ENCODE results near the gene ASB7.
"Not testable (repeated sequence)": the region's sequence is repeated elsewhere in the genome, so short reads cannot be mapped to it uniquely, and the experiment has no call there.

ASB7 gene

DNA sequence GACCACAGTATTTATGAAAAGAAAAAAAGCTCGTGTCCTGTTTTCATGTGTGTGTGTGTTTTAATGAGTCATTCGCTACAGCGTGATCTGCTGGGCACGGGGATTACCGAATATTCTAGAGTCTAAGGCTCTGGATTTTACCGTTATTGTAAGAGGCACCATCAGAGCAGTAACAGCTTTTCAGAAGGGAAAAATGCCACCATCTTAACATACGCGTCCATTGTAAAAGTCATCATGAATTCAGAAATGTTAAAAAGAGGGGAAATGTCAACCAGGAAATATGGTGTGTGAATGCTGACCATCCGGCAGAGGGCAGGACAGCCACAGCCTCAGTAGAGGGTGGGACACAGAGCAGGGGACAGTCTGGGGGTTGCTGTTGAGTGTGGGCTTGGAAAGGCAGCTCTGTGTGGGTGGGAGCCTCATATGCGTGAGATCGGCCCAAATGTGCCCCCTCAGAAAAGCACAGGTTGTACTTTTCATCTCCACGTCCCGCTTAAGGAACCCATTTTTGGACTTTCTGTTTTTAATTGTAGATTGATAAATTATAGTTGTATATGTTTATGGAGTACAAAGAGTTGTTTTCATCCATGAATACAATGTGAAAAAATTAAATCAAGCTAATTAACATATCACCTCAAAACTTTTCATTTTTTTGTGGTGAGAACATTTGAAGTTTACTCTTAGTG is 69.6 kb downstream of the ASB7 start:
- Mint-ChIP-seq H3K4me1 (peaks cover 28% of the 10 kb centered on the region), H3K27ac (no peak overlapping the region), H3K27me3 (ENCODE audit: low read depth, poor library complexity) (peaks cover 5% of the 10 kb centered on the region), H3K36me3 (ENCODE audit: low read depth) (no peaks in the 10 kb centered on the region), H3K4me3 (no peak overlapping the region), H3K9me3 (peaks cover 23% of the 10 kb centered on the region)
- DNase-seq, result peak; percentile 45
- peak; percentile 46 for TF ChIP-seq CTCF (IDR thresholded peaks at IDR 0.05)

DNA sequence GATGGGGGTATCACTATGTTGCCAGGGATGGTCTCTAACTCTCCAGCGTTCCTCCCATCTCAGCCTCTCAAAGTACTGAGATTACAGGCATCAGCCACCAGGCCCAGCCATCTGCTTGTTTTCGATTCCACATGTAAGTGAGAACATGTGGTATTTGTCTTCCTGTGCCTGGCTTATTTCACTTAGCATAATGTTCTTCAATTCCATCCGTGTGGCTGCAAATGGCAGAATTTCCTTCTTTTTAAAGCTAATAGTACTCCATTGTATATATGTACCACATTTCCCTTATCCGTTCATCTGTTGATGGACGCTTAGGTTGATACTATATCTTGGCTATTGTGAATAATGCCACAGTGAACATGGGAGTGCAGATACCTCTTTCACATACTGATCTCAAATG is 70.6 kb downstream of the ASB7 start:
- Mint-ChIP-seq H3K4me1 (peaks cover 20% of the 10 kb centered on the region), H3K27me3 (ENCODE audit: low read depth, poor library complexity) (peaks cover 7% of the 10 kb centered on the region), H3K27ac (no peak overlapping the region), H3K9me3 (peaks cover 29% of the 10 kb centered on the region), H3K4me3 (no peak overlapping the region), H3K36me3 (ENCODE audit: low read depth) (no peaks in the 10 kb centered on the region)
- TF ChIP-seq CTCF (IDR thresholded peaks at IDR 0.05), result no peak
- no peak for DNase-seq

DNA sequence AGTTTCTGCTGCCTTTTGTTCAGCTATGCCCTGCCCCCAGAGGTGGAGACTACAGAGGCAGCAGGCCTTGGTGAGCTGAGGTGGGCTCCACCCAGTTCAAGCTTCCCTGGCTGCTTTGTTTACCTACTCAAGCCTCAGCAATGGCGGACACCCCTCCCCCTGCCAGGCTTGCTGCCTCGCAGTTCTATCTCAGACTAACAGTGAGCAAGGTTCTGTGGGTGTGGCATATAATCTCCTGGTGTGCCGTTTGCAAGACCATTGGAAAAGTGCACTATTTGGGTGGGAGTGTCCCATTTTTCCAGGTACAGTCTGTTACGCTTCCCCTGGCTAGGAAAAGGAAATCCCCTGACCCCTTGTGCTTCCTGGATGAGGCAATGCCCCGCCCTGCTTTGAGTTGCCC is 76.8 kb downstream of the ASB7 start:
- H3K4me1 Mint-ChIP-seq; H3K4me3 Mint-ChIP-seq; DNase-seq; H3K27ac Mint-ChIP-seq; H3K36me3 Mint-ChIP-seq (ENCODE audit: low read depth): not testable (repeated sequence)
- Mint-ChIP-seq H3K27me3 (ENCODE audit: low read depth, poor library complexity) (peaks cover 17% of the 10 kb centered on the region), H3K9me3 (peaks cover 70% of the 10 kb centered on the region)

DNA sequence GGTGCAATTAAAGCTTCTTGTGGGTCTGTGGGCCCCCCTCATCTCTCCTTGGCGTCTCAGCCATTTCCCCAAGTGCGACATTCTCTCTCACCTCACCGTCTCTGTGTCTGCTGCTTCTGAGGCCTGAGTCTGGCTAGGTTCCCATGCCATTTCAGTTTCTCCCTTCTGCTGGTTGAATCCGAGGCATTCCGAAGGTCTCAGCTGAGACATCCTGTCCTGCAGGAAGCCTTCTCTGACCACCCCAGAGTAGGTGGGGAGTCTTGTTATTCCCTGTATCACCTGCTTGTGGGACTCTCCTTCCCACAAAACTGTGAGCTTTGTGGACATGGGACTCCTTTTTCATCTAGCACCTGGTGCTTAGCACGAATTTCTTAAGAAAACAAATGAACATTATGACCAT is 78.3 kb downstream of the ASB7 start:
- Mint-ChIP-seq H3K9me3 (peaks cover 59% of the 10 kb centered on the region), H3K27ac (no peak overlapping the region), H3K4me1 (no peaks in the 10 kb centered on the region), H3K27me3 (ENCODE audit: low read depth, poor library complexity) (peaks cover 15% of the 10 kb centered on the region), H3K4me3 (no peak overlapping the region), H3K36me3 (ENCODE audit: low read depth) (no peaks in the 10 kb centered on the region)
- TF ChIP-seq CTCF (IDR thresholded peaks at IDR 0.05), result no peak
- DNase-seq, result no peak

DNA sequence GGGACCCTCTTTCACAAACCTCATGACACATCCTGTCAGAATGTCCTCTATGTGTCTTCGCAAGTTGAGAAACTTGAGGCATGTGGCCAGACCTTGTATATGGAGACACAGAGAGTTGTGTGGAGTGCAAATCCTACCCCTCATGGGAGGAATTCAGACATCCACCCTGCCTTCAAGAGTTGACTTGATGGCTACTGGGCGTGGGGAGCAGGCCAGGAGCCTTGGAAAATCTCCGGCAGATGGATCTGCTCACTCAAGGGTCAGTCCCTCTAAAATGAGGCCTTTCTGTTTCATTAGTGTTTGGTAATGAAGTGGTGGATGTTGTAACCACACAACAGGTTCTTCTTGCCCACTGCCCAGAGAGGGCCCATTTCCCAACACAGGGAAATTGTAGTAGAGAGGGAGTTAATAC is 79.0 kb downstream of the ASB7 start:
- DNase-seq, result no peak
- Mint-ChIP-seq H3K4me3 (no peak overlapping the region), H3K4me1 (no peaks in the 10 kb centered on the region), H3K27ac (no peak overlapping the region), H3K27me3 (ENCODE audit: low read depth, poor library complexity) (peaks cover 16% of the 10 kb centered on the region), H3K36me3 (ENCODE audit: low read depth) (no peaks in the 10 kb centered on the region), H3K9me3 (peaks cover 55% of the 10 kb centered on the region)
- TF ChIP-seq CTCF (IDR thresholded peaks at IDR 0.05), result no peak

- TF ChIP-seq CTCF (IDR thresholded peaks at IDR 0.05), result no peak
- Mint-ChIP-seq H3K36me3 (ENCODE audit: low read depth) (no peaks in the 10 kb centered on the region), H3K4me3 (no peak overlapping the region), H3K27me3 (ENCODE audit: low read depth, poor library complexity) (peaks cover 19% of the 10 kb centered on the region), H3K27ac (no peak overlapping the region), H3K9me3 (peaks cover 48% of the 10 kb centered on the region), H3K4me1 (peaks cover 2% of the 10 kb centered on the region)
- DNase-seq, result no peak
Measured at GRCh38 chr15:100682468-100682867, 80.1 kb downstream of the ASB7 start.
